Skeletal muscle satellite cell (primary cell): ENCODE data around the gene NCAM1. TPM values are rescaled to one million over a fixed set of nuclear protein-coding genes. Genes with fewer than 3 reads are reported as not detected.
"Not testable (repeated sequence)": the region's sequence is repeated elsewhere in the genome, so short reads cannot be mapped to it uniquely, and the experiment has no call there.

Experiments used
- H3K27me3 ChIP-seq: 2 replicates; pipeline ENCODE4 v1.7.0; 2013; ENCODE audit warnings: low read length; ENCODE audit not compliant: control insufficient read depth, insufficient read depth
- H3K36me3 ChIP-seq: 2 replicates; pipeline ENCODE4 v1.7.0; 2013; ENCODE audit warnings: mild to moderate bottlenecking, control low read depth, low read length; ENCODE audit not compliant: insufficient read depth
- H3K4me1 ChIP-seq: 2 replicates; pipeline ENCODE4 v1.7.0; 2013; ENCODE audit warnings: low read length; ENCODE audit not compliant: control insufficient read depth, insufficient read depth
- H3K4me2 ChIP-seq: 2 replicates; pipeline ENCODE4 v1.7.0; 2013; ENCODE audit warnings: mild to moderate bottlenecking, low read length
- H3K4me3 ChIP-seq: 2 replicates; pipeline ENCODE4 v1.7.0; 2013; ENCODE audit warnings: low read length
- H3K9ac ChIP-seq: 2 replicates; pipeline ENCODE4 v1.7.0; 2013; ENCODE audit warnings: mild to moderate bottlenecking, low read depth, low read length, moderate library complexity
- H3K9me3 ChIP-seq: replicated peaks from 2 replicates; pipeline ENCODE4 v1.7.0; 2013; ENCODE audit warnings: mild to moderate bottlenecking, control low read depth, low read length
- total RNA-seq: library from RNA; depleted of rRNA; stranded (reverse); fragments of >200 nt; gene quantifications from 2 replicates; pipeline ENCODE4 v1.2.3, GENCODE V29; 2012; rRNA removed

NCAM1 gene
- total RNA-seq, result 1.8 and 41.9 TPM in 2 replicates

GRCh38 chr11:112961146-112961668, at the start of gene NCAM1:
Gene NCAM1 (plus strand): TSS chr11:112961420.
- Histone ChIP-seq H3K4me1 (peaks cover 4% of the 10 kb centered on the region), H3K9ac (peak within 1 kb of the TSS; percentile 67), H3K9me3 (no peaks in the 10 kb centered on the region), H3K4me2 (peak within 1 kb of the TSS; percentile 90), H3K4me3 (peak within 1 kb of the TSS; percentile 81), H3K27me3 (no peaks in the 10 kb centered on the region), H3K36me3 (no peaks in the 10 kb centered on the region)

- peaks cover 16% of the 10 kb centered on the region for H3K27me3 ChIP-seq
- H3K9me3 ChIP-seq, result no peaks in the 10 kb centered on the region
- no peaks in the 10 kb centered on the region for H3K36me3 ChIP-seq
- no peak overlapping the region for H3K4me3 ChIP-seq
- H3K4me2 ChIP-seq, result no peak overlapping the region
- H3K9ac ChIP-seq, result no peak overlapping the region
- H3K4me1 ChIP-seq, result no peaks in the 10 kb centered on the region
These were observed 38.6 kb upstream of the NCAM1 start for GRCh38 chr11:112922606-112923005.

- H3K27me3 ChIP-seq, result peaks cover 13% of the 10 kb centered on the region
- not testable (repeated sequence) for H3K4me3 ChIP-seq, H3K4me2 ChIP-seq, H3K4me1 ChIP-seq, H3K9me3 ChIP-seq, H3K9ac ChIP-seq, H3K36me3 ChIP-seq
These were observed 36.4 kb upstream of the NCAM1 start for GRCh38 chr11:112924836-112925235.

GRCh38 chr11:112925516-112926310, 35.5 kb upstream of the NCAM1 start:
- peaks cover 7% of the 10 kb centered on the region for H3K27me3 ChIP-seq
- H3K4me1 ChIP-seq, result no peaks in the 10 kb centered on the region
- no peaks in the 10 kb centered on the region for H3K9me3 ChIP-seq
- H3K9ac ChIP-seq, result no peak overlapping the region
- no peaks in the 10 kb centered on the region for H3K36me3 ChIP-seq
- H3K4me2 ChIP-seq, result no peak overlapping the region
- no peak overlapping the region for H3K4me3 ChIP-seq

- Histone ChIP-seq H3K9ac (no peak overlapping the region), H3K4me2 (no peak overlapping the region), H3K4me3 (no peak overlapping the region), H3K27me3 (peaks cover 2% of the 10 kb centered on the region), H3K36me3 (no peaks in the 10 kb centered on the region), H3K9me3 (no peaks in the 10 kb centered on the region), H3K4me1 (no peaks in the 10 kb centered on the region)
These were observed 33.1 kb upstream of the NCAM1 start for GRCh38 chr11:112928136-112928535.

GRCh38 chr11:112929432-112929831, 31.8 kb upstream of the NCAM1 start:
- H3K9ac ChIP-seq, result no peak overlapping the region
- H3K4me1 ChIP-seq, result no peaks in the 10 kb centered on the region
- no peak overlapping the region for H3K4me2 ChIP-seq
- H3K9me3 ChIP-seq, result no peaks in the 10 kb centered on the region
- H3K36me3 ChIP-seq, result no peaks in the 10 kb centered on the region
- no peak overlapping the region for H3K4me3 ChIP-seq
- peaks cover 11% of the 10 kb centered on the region for H3K27me3 ChIP-seq

- Histone ChIP-seq H3K36me3 (no peaks in the 10 kb centered on the region), H3K9ac (no peak overlapping the region), H3K9me3 (no peaks in the 10 kb centered on the region), H3K4me3 (no peak overlapping the region), H3K4me2 (no peak overlapping the region), H3K27me3 (peaks cover 11% of the 10 kb centered on the region), H3K4me1 (no peaks in the 10 kb centered on the region)
These were observed 29.5 kb upstream of the NCAM1 start for GRCh38 chr11:112931703-112932102.

- no peak overlapping the region for H3K4me2 ChIP-seq
- peaks cover 11% of the 10 kb centered on the region for H3K27me3 ChIP-seq
- no peaks in the 10 kb centered on the region for H3K9me3 ChIP-seq
- no peak overlapping the region for H3K4me3 ChIP-seq
- no peaks in the 10 kb centered on the region for H3K36me3 ChIP-seq
- no peaks in the 10 kb centered on the region for H3K4me1 ChIP-seq
- no peak overlapping the region for H3K9ac ChIP-seq
These were observed 28.6 kb upstream of the NCAM1 start for GRCh38 chr11:112932593-112932992.

- no peak overlapping the region for H3K9ac ChIP-seq
- H3K9me3 ChIP-seq, result no peaks in the 10 kb centered on the region
- H3K4me3 ChIP-seq, result no peak overlapping the region
- H3K4me2 ChIP-seq, result no peak overlapping the region
- peaks cover 11% of the 10 kb centered on the region for H3K27me3 ChIP-seq
- H3K4me1 ChIP-seq, result no peaks in the 10 kb centered on the region
- no peaks in the 10 kb centered on the region for H3K36me3 ChIP-seq
These were observed 27.2 kb upstream of the NCAM1 start for GRCh38 chr11:112933970-112934369.

- no peaks in the 10 kb centered on the region for H3K27me3 ChIP-seq
- no peaks in the 10 kb centered on the region for H3K9me3 ChIP-seq
- no peak overlapping the region for H3K9ac ChIP-seq
- H3K4me2 ChIP-seq, result no peak overlapping the region
- no peak overlapping the region for H3K4me3 ChIP-seq
- H3K4me1 ChIP-seq, result peaks cover 5% of the 10 kb centered on the region
- no peaks in the 10 kb centered on the region for H3K36me3 ChIP-seq
These were observed 20.1 kb upstream of the NCAM1 start for GRCh38 chr11:112941104-112941503.

GRCh38 chr11:112942966-112943643, 18.1 kb upstream of the NCAM1 start:
- no peak overlapping the region for H3K9ac ChIP-seq
- no peaks in the 10 kb centered on the region for H3K36me3 ChIP-seq
- no peak overlapping the region for H3K4me3 ChIP-seq
- H3K9me3 ChIP-seq, result no peaks in the 10 kb centered on the region
- no peaks in the 10 kb centered on the region for H3K27me3 ChIP-seq
- peaks cover 5% of the 10 kb centered on the region for H3K4me1 ChIP-seq
- H3K4me2 ChIP-seq, result no peak overlapping the region
